Anterior cingulate cortex (tissue), 58 donors: ENCODE data around the gene EMC8.

ENCODE experiments used
- DNase-seq, 58 donors: peaks; one replicate each; lab custom pipeline; 2025; lab: John Stamatoyannopoulos, UW

The EMC8 gene

DNA sequence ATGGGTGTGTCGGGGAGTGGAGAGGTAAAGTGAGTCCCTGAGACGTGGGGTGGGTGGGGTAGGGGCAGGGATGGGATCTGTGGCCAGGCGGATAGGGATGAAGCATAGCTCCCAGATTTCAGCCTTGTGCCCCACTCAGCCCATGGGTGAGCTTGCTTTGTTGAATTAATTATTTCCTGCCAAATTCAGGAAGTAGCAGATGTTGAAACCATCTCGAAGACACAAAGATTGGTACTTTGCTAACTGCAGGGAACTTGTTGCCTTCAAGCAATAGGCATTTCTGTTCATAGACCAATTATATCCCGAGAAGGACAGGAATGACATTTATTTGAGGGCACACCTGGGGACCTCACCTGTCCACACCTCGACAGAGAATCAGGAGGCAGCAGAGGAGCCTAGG lies 37.5 kb downstream of the EMC8 start:
- no peak for DNase-seq

DNA sequence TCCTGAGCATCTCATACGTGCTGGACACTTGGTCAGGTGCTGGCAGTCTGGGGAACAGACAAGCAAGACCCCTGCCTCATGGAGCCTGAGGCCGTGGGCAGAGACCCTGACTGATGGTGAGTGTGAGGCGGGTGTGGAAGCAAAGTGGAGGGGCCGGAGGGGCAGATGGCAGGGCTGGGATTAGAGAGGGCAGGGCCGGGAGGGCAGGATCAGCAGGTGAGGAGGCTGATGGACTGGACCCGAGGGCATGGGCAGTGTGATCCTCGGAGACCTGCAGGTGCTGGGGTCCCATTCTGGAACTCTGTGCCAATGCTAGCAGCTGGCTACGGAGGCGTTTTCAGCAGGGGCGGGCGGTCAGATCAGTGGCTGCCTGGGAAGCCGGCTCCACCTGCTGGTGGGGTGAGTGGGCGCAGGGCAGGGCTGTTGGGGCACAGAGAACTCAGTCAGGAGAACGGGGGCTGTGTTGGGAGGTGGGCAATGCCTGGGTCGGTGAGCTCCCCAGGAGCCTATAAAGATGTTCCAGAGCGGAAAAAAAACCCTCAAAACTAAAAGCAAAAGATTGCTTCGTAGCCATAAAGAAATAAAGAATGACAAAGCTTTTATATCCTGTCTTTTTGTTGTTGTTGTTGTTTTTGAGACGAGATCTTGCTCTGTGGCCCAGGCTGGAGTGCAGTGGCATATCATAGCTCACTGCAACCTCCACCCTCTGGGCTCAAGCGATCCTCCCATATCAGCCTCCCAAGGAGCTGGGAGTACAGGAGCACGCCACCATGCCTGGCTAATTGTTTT lies 39.5 kb downstream of the EMC8 start:
- peak in 1 of 58 donors; percentile 9 for DNase-seq

DNA sequence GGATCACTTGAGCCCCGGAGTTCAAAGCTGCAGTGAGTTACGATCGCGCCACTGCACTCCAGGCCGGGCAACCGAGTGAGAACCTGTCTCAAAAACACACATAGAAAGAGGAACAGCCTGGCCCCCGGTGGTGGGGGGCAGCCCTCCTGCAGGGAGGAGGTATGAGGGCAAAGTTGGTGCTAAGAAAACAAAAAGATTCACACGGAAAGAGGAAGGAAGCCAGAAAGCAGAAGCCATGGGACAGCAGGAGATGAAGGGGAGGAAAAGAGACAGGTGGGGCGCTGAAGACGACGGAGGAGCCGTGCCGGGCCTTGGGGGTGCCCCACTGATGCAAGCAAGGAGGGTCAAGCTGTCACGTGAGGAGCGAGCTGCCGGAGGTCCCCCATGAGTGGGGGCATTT lies 40.2 kb downstream of the EMC8 start:
- DNase-seq, result no peak

DNA sequence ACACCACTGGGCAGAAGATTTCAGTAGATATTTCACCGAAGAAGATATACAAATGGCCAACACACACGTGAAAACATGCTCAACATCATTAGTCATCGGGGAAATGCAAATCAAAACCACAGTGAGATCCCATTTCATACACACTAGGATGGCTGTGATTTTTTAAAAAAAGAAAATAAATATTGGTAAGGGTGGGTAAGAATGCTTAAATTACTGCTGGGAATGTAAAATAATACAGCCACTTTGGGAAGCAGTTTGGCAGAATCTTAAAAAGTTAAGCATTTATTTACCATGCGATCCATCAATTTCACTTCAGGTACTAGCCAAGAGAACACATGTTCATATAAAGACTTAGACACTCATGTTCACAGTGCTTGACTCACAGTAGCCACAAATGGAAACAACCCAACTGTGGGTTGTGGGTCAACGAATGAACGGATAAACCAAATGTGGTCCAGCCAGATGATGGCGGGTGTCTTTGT lies 42.0 kb downstream of the EMC8 start:
- no peak for DNase-seq

DNA sequence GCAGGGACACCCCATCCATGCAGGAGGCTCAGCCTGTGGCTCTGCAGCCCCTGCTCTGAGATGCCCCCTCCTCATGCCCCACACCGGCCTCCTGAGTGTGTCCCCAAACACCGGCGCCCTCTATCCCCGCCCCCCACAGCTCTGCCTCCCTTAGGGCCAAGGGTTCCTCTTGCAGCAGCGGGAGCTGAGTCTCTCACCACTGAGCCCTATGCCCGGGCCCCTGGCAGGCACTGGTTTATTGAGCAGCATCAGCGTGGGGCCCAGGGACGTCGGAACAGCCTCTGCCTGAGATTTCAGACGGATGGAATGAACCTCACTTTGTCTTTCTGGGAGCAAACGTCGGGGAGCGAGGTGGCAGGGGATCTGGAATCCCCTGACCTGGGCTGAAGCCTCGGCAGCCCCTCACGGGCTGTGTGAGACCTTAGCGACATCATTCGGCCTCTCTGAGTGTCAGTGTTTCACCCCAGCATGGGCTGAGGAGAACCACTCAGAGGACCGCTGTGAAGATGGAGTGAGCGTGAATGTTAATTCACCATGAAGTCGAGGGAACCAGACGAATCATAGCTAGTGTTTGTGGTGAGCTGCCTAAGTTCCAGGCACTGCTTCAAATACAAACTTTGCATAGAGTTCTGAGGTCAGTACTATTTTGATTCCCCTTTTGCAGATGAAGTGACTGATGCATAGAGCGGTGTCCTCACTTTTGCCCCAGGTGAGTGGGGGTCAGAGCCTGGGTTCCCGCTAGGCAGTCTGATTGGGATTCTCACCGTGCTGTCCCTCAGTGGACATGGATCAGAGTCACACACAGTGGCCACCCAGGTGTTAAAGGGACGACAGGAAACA lies 43.2 kb downstream of the EMC8 start:
- no peak for DNase-seq

DNA sequence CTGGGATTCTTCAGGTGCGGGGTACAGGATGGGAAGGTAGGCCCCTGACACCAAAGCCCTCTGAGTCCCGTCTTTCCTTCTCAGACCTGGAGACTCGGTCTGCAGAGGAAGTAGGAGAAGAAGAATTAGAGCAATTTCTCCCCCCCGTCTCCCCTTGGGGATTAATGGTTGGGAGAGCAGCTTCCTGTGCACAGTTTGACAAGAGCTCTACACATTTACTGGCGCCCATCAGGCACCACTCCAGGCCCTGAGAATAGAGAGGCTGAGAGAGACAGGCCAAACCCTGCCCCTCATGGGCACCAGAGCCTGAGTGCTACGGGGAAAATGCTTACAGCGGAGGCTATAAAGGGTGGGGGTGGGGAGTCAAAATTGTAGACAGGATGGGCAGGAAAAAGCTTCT lies 44.9 kb downstream of the EMC8 start:
- peak in 3 of 58 donors; percentile 1 to 5 (median 3) for DNase-seq

DNA sequence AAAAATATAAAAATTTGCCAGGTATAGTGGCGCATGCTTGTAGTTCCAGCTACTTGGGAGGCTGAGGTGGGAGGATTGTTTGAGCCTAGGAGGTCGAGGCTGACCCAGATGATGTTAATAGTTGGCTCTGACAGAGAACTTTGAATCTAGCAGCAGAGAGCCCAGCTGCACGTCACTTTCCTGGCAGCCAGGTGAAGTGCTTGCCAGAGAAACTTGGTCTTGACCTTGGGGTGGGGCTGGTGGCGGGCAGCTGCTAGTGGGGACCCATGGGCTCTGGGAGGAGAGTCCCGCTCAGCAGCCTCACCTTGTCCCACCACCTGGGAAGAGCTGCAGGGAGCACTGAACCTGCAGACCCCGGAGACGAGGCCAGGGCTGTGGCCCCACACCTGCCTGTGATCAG lies 45.4 kb downstream of the EMC8 start:
- no peak for DNase-seq

DNA sequence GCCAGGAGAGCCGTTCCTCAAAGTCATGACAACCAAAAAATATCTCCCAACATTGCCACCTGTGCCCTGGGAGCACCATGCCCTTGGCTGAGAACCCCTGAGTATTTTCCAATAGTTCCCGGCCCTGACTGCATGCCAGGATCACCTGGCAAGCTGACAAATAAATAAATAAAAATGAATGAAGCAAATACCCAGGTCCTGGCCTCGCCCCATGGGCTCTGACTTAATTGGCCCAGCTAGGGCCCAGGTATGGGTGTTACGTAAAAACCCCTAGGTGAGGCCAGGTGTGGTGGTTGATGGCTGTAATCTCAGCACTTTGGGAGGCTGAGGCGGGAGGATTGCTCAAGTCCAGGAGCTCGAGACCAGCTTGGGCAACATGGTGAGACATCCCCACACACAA lies 45.8 kb downstream of the EMC8 start:
- no peak for DNase-seq

DNA sequence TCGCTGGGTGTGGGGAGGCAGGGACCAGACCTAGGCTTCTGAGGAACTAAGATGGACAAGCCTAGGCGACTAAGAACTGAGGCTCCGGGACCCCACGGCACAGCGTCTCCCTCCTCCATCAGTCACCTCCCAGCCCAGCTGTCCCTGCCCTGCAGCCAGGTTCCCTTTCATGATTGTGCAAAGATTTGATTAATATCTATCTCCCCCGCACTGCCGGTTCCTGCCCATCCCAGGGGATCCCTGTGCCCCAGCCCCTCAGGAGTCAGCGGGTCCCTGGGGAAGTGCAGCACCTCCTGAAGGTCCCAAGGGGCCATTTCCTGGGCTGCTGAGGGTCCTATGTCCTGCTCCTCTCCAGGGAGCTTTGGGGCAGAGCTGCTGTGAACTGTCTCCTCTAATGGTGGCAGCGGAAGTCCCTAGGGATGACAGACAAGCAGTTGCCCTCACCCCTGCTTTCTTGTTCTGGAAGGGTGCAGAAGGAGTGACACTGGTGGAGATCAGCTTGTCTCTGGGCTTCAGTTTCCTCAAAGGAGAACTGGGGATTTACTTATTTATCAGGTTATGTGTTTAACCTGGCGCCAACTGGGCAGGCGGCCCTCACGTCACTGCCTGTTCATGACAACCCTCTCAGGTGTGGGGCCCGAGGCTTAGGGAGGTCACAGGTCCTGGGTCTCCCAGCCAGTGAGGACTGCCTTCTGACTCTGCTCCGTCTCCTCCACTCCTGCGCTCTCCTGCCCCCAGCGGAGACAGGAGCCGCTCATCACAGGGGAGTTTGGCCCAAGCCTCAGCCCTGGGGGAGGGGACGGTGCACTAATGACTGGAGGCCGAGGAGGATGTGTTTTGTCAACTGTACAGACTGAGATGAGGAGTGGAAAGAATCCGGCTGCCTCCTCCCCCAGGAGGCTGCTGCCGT lies 46.6 kb downstream of the EMC8 start:
- no peak for DNase-seq

DNA sequence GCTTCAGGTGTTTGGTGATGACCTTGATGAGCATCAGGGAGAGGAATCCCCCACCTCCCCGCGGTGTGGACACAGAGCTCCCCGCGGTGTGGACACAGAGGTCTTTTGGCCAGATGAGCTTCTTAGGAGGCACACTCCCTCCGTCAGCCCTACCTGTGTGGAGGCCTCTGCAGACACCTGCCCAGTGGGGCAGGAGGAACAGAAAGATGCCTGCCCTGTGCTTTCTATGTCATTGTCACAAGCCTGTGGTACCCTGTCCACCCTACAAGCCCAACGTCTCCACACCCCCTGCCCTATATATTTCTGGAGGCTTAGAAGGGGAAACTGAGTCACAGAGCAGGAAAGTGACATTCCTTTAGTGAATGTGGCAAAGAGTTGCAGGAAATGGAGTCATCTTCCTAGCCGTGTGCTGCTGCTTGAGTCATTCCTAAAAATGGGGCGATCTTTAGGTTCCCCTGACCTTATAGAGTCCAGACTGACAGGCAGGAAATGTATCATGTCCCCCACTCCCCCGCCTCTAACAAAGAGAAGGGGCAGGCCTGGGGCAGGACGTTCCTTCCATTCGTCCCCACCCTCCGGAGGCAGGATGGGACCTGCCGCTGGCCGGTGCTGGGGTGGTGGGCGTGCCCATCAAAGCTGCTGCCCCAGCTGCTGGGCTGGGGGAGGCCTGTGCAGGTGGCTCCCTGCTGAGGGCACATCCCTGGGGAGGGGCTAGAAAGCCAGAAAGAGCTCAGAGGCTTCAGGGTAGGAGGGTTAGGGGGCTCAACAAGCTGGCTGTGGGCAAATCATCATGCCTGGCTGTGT lies 47.4 kb downstream of the EMC8 start:
- DNase-seq, result no peak

DNA sequence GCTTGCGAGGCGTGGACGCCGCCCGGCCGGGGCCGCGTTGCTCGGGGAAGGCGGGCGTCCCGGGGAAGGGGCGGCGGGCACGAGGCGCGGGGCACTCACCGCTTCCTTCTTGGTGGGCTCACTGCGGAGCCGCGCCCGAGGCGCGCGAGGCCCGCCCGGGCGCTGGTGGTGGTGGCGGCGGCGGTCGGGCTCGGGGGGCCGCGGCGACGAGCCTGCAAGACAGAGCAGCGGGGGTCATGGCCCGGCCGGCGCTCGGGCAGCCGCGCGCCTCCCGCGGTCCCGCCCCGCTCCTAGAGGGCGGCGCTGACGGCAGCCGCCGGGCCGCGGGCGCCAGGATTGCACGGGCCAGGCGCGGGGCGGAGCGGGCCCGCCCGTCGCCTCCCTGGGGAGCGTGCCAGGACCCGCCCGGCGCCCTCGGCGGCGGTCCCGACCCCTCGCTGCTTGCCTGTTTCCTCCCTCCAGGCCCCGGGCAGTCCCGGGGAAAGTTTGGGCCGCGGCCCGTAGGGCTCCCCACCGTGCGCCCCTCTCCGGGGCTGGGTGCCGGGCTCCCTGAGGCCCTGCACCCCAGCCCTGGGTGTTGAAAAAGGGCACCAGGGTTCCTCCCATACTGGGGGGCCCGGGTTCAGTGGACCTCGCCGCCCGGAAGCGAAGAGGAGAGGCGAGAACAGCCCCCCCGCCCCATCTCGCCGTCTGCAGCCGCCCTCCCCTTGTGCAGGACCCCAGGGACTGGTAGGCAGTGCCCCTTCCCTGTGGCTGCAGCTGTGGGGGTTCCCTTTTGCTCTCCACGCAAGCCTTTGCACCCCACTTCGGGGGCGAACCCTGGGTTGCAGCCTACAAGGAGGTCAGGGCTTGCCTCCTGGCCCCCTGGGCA lies 48.3 kb downstream of the EMC8 start, which contains the start of gene C16orf74:
C16orf74 (minus strand) TSS at position 270 of the 871 bp plus-strand sequence. CDS start 15,879 bp downstream, outside the sequence.
- DNase-seq, result no peak

DNA sequence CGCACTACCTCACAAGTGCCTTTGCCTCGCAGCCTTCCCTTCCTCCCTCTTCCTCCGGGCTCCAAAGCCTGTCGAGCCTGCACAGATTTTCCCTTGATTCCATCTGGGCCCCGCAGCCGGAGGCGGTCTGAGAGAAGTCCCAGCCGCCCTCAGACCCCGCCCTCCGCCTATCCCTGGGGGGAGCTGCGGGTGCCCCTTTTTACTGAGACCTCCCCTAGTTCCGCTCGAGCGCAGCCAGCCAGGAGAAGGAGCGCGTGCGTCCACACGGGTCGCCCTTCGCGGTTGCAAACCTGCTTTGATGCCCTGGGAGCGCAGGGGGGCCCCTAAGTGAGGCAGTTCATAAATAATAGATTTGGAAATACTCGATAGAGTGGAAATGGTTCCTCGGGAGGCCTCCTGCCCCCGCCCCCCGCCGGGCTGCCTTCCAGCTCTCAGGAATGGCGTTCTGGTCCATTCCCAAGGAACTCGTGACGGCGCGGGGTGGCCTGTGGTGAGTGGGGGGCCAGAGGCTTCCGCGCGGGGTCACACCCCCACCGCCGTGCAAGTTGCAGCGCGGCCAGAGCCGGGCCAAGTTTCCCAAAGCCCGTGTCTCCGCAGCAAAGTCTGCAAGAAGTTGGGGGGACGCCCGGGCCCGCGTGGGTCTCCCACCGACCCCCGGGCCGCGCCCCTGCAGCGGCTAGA lies 49.1 kb downstream of the EMC8 start:
- DNase-seq, result peak in 4 of 58 donors; percentile 11 to 61 (median 20)

DNA sequence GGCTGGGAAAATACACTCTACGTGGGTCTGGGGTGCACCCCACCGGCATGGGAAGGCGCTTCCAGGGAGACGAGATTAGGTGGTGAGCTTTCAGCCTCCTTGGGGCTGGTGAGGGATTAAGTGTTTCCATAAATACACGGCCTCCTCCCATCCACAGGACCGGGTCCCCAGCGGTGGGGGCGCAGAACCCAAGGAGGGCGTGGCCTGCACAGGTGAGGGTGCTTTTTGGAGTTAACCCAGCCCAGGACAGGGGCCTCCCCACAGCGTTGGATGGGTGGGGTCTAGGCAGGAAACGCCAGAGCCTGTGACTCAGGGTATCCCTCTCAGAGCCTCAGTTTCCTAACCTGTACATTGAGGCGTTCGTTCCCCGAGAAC lies 49.6 kb downstream of the EMC8 start:
- DNase-seq, result no peak

DNA sequence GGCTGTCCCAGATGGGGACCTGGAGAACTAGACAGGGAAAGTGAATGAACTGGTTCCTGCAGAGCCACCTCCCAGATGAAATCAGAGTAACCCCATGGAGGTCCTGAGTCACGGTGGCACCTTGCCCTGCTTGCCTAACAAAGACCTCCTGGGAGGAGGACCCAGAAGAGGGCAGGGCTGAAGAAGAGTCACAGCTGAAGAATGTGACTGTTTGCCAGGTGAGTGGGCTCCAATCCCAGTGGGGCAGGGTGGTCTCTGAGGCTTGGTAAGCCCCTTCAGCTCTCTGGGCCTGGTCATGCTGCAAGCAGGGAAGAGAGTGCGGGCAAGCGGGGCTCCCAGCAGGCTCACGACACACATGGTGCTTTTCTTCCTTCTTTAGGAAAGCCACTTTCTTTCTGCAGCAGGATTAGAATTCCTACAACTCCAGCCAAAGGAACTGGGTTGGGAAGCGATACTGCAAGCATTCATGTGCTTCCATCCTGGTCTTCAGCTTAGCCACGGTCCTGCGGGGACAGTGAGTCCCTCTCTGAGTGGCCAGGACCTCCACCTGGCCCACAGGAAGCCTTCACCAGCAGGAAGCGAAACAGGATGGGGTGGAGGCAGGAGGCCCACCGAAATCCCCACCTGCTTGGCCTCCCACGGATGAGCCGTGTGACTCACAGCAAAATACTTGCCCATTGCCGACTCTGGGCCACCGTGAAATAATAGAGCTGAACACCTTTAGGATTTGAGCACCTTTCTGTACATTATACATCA lies 52.7 kb downstream of the EMC8 start:
- no peak for DNase-seq

DNA sequence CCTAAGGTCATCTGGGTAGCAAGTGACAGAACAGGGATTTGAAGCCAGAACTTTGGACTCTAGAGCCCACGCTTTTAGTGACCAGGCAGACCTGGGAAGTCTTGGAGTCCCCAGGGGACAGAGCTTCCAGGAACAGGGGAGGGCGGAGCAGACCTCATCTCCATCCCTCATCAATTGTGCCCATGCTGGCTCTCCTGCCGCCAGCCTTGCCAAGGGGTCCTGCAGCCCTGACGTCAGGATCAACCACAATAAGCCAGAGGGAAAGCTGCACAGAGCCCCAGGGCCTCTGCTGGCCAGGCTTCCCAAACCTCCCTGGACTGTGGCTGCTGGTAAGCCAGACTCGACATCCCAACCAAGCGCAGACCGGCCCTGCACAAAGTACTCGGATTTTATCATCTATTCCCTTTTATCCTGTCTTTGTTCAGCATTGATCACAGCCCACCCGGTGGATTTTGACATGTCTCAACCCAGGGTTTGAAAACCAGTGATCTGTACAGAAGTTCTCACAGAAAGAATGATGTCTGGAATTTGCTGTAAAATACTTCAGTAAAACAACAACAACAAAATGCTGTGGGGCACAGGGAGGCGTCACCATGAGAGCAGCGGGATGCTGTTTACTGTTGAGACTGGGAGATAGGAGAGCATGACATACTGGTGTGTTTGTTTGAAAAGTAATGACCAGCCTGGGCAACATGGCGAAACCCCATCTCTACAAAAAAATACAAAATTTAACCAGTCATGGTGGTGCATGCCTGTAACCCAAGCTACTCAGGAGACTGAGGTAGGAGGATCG lies 60.2 kb downstream of the EMC8 start:
- DNase-seq, result no peak

DNA sequence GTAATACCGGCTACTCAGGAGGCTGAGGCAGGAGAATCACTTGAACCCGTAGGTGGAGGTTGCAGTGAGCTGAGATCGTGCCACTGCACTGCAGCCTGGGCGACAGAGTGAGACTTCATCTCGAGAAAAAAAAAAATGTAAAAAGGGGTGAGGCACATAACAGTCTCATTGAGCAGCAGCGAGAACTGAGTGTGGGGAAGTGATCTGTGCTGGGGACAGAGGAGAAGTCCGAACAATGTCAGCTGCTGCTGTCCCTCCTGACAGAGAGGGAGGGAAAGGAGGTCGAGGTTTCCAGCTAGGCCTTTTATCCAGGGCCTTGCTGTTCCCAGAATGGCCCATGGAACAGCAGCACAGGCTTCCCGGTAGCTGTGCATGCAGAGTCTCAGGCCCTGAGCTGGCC lies 62.4 kb downstream of the EMC8 start:
- no peak for DNase-seq

DNA sequence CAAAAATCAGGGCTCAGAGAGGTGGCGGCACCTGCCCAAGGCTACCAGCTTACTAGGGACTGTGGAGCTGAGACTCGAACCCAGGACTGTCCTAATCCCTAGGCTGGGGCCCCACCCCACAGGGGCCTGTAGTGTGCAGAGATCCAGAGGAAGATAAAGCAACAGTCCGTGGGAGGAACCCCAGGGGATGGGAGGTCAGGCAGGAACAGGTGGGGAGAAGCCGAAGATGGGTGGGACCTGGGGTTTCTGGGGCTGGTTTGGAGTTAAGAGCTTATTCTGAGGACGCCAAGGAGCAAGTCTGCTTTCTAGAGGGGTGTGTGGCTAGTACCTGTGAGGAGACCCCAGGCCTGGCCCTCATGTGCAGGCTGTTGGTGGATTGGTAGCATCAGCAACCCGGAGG lies 63.4 kb downstream of the EMC8 start:
- no peak for DNase-seq
